ENCODE data around the gene EPN2.

EPN2 gene

DNA sequence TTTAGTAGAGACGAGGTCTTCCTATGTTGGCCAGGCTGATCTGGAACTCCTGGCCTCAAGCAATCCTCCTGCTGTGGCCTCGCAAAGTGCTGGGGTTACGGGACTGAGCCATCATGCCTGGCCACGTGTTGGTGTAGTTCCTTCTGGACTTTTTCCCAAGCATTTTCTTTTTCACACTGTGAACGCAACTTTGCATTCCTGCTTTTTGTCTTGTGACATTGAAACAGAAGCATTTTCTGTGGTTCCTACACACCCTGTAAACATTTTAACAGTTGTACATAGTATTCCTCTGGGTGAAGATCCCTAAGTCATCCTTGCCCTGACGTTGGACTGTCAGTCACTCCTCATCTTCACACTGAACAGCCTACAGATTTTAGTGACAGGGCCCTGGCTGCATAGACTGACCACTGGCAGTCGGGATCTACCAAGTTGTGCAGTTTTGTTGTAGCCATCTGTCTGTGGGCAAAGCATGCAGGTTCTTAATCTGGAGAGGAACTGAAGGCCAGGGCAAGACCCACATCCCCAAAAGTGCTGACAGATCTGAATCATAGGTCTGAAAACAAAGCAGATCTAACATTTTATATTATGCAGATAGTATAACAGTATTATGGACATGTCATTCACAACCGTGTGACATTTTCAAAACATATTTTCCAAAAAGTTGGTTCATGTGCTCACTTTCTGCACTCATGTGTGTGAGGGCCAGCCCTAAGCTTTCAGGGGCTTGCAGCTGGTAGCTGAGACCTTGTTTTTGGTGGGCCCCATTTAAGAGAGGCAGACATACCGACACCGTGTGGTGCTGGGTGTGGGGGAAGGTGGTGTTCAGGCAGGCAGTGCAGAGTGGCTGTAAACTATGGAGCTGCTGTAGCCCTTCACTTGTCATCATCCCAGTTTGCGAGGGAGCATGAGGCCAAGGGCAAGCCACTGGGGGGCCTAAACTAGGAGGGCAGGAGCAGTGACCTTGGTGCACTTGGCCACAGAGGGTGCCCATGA lies 59.9 kb downstream of the EPN2 start:
- DNase-seq, result no peak

DNA sequence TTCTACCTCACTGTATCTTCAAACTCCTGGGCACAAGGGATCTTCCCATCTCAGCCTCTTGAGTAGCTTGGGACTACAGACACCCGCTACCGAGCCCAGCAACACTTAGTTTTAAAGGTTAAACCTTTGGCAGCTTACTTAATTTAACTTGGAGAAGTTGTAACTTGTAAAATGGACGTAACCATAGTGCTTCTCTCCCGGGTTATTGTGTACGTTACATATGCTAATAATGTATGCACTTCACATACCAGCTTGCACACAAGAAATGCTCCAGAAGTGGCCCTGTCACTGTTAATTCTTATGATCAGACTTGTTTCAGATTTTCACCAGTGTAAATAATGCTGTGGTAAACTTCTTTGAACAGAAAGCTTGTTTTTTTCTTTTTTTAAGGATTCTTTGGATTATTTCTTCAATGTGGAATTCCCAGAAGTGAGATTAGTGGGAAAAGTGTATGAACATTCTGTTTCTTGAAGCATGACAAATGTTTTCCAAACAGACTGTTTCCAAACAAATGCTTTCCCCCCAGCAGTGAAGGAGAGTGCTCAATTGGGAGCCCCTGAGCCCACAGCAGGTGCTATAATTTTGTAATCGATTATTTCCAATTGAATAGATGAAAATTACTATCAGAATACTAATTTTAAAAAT lies 61.5 kb downstream of the EPN2 start:
- no peak for DNase-seq

DNA sequence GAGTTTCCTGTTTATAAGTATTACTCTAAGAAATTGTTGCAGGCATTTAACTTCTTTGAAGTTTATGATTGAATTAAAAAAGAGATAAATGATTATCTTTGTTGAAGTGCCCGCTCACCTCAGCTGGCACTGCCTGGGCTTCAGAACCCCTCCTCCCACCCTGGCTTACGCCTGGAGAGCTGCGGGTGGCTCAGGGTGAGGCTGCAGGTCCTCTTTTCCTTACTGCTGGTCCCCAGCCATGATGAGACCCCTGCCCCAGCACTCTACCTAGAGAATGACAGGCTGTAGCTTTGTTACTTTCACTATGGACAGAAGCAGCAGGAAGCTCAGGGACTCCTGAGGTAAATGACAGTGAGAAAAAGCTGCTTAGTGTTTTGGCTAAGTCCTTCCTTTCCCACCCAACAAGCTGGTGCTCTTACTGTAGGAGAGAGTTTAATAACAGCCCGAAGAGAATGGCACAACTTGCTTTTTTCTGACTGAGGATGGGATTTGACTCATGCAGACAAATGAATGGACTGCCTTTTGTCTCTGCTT lies 62.1 kb downstream of the EPN2 start:
- DNase-seq, result no peak

DNA sequence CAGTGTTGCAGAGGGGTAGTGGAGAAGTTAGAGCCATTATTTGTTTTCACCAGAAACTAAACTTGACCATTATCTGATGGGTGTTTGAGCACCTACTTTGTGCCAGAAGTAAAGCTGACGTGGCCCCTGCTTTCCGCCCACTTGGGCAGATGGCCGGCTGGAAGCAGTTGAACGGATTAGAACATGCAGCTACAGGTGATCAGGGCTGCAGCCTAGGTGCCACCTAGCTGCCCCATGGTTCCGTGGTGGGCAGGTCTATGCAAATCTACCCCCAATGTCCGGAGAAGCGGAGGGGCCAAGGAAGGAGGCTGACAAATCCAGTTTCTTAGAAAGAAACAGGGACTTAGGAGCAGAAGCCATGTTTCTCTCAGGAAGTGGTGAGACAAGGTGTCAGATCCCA lies 62.7 kb downstream of the EPN2 start:
- DNase-seq, result no peak

DNA sequence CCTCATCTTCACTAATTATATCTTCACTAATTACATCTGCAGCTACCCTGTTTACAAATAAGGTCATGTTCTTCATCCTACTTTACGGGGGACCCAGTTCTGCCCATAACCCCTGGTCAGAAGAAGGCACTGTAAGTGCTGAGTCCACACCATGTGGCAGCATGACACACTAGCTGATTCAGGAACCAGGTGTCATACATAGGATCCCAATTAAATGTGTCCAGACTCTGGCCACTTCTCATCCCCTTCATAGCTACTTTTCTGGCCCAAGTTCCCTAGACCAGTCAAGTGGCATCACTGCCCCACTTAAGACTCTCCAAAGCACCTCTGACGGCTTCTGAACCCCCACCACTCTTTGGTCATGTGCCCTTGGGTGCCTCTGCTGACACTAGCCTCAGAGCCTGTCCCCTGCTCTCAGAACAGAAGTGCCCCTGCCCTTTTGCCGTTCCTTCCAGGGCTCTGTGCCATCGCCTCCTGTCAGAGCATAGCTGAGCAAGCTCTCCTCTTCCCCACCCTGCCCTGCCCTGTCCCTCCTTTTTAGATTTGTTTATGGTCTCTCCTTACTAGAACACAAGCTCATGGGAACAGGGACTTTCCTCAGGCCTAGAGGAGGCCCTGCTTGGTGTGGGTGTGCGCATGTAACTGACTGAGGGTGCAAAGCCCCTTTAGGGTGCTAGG lies 64.2 kb downstream of the EPN2 start:
- no peak for DNase-seq

DNA sequence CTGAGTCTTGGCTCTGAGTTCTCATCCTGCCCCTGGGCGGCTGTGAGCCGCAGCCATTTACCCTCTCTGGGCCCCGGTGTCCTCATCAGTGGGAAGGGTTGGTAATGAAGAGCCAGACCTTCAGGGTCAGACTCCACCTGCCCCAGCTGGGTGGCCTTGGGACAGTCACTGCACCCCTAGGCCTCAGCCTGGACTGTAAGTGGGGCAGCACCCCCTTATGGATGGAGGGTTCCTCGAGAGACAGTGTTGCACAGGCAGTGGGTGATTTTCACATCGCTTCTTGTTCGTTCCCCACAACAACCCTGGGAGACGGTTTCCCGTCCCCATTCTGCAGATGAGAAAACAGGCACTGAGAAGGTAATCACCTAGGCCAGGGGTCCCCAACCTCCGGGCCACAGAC lies 64.8 kb downstream of the EPN2 start:
- DNase-seq, result no peak

DNA sequence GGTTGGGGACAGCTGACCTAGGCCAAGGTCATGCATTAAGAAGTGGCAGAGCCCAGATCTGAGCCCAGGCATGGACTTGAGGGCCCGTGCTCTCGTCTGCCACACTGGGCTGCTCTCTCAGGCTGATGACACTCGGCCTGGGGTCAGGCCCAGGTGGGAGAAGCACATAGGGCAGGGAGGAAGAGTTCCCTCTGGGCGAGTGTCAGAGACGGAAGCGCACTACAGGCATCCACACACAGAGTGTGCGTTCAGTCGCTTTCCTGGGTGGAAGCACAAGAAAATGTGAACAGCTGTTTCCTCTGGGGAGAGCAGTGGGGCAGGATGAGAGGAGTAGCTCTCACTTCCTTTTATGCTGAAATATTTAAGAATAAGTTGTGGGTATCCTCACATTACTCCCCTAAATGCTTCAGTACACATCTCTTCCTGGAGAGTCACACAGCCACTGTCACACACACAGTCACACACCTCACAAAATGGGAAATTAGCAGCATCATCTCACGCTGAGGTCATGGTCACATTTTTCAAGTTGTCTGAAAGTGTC lies 65.7 kb downstream of the EPN2 start:
- no peak for DNase-seq

DNA sequence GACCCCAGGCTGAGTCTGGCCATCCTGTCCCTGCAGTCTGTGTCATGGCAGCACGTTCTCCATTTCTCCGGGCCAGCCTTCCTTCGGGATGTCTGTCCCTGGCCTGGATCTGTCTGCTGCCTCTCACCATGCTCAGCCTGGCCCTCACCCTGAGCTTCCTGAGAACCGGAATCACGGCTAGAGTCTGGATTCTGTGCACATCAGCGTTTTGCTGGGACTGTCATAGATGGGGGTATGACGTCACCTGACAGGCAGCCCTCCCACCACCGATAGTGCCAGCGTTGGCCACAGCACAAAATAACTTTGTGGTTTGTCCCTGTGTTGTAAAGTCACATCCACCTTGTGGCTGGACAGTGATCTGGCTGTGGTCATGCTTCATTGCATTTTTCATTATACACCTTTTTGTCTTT lies 66.2 kb downstream of the EPN2 start:
- DNase-seq, result no peak

DNA sequence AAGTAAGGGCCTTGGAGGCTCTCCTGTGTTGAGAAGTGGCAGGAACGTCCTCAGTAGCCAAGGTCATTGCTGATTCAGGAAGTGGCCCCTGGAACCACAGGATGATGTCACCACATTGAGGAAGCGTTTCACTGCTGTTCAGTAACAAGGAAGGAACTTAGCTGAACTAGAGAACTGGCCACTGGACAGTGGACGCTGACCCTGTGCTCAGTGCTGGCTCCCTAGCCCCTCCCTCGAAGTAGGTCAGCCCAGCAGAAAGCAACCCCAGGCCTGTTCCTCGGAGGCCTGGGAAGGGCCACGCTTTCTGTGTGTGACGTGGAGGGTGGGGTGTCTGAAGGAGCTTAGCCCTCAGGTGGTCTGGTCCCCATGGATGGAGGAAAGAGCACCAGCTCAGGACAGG lies 67.0 kb downstream of the EPN2 start:
- DNase-seq, result no peak

DNA sequence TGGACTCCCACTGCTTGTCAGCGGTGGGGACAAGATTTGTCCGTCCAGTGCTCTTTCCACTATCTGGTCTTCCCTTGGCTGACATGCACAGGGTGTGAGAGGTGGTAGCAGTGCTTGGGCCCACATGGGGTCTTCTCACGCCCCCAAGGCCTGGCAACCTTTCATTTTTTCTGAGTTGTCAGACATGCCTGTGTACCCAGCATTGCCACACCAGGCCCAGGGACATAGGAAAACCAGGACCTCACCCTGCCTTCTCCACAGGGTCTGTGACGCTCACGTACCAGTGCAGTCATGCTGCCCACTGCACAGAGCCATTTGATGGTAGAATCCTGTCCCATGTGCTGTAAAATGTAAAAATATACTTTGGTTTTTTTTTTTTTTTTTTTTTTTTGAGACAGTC lies 67.6 kb downstream of the EPN2 start:
- no peak for DNase-seq

DNA sequence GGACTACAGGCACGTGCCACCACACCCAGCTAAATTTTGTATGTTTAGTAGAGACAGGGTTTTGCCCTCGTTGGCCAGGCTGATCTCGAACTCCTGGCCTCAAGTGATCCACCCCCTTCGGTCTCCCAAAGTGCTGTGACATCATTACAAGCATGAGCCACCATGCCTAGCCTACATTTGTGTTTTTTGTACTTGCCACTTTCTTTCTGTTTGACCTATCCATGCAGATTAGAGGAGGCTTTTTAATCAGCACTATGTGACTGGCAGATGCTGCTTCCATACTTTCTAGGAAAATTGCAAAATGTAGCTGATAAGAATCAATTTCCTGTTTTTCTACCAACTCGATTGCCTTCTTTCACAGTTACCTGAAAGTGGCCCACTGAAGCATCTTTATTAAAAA lies 68.1 kb downstream of the EPN2 start:
- no peak for DNase-seq

DNA sequence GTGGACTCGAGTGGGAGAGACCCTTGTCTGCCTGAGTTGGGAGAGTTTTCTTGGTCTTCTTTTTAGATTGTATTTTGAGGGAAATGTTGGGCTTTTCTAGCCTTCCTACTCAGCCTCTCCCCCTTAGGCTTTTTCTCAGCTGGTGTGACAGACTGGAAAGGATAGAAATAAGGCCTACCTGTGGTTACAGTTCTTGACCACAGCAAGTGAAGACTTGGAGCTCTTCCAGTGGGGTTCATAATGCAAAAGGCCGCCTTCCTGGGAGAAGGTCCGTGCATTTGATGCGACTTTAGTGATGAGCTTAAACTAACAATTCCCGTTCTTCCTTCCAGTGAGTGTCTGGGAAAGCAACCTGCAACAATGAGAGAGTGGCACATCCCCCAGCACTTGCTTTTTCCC lies 68.6 kb downstream of the EPN2 start:
- DNase-seq, result no peak

DNA sequence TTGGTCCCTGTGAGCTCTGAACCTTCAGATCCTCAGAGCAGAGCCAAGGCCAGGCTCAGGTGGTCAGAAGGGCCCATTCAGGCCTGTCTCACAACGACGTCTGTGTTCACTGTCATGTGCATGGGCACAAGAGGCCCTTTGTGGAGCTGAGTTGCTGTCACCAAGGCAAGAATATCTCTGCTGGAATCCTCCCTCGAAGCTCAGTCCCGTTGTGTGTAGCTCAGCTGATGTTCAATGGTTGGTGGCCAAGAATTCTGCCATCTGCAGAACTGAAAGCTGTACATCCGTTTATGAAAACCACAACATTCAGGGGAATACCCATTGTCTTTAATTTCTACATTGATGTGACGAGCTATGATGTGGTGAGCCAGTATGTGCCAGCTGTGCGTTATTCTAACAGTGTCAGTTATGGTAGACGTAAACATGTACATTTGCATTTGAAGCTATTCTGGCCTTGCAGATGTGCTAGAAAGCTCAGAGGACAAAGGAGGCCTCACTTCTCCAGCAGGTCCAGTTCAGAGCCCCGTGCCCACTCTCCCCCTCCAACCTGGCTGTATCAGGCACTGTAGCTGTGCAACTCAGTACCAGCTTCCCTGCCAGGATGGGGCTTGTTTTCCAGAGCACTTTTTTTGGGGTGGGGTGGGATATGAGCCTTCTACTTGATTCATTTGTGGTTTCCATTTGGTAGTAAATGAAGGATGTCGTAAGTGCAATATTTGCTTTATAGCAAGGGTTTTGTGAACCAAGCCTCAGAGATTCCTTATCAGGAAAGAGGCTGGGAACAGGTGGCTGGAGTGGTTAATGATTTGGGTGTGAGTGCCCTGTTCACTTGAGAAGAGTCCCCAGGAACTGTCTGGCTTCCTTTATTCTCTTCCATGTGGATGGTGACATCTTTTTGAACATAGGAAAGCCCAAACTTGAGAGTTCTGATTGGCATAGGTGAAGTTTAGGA lies 69.3 kb downstream of the EPN2 start:
- no peak for DNase-seq

DNA sequence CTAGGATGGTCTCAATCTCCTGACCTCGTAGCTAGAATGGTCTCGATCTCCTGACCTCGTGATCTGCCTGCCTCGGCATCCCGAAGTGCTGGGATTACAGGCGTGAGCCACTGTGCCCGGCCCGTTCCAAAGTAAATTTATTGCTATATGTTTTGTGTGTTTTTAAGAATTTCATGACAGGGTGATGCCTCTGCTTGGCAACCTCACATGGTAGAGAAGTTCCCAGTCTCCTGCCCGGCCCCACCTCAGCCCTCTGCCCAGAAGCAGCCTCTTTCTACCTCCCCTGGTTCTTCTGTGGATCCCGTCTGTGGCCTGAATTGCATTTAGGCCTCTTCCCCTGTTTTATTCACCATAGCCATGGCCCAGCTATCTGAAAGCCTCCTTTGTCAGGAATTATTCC lies 70.4 kb downstream of the EPN2 start:
- no peak for DNase-seq

DNA sequence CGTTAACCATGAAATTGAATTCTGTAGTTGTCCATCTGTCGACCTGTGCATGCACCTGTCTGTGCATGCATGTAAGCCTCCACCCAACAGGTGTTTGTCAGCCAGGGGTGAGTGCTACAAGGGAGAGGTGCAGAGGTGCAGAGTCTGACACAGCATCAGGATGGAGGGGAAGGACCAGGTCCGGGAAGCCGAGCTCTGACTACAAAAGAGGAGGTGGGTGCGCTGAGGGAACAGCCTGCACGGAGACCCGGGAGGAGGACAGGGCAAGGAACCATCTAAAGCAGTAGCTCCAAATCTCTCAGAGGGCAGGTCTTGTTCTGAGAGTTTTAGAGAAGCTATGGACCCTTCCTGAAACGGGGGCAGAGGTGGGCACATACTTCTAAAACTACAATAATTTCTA lies 71.2 kb downstream of the EPN2 start:
- no peak for DNase-seq

DNA sequence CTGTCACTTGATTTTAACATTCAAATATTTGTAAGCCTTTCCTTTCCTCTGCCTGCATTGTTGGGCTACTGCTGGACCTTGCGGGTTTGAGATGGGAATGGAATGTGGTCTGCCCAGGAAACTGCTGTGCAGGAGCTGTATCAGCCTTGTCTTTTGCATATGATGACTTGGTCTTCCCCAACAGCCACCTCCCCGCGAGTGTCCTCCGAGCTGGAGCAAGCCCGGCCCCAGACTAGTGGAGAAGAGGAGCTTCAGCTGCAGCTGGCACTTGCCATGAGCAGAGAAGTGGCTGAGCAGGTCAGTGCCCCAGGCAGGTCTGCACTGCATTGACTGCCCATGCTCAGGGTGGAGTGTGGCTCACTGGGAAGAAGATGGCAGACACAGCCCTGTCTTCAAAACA lies 72.5 kb downstream of the EPN2 start:
- no peak for DNase-seq

DNA sequence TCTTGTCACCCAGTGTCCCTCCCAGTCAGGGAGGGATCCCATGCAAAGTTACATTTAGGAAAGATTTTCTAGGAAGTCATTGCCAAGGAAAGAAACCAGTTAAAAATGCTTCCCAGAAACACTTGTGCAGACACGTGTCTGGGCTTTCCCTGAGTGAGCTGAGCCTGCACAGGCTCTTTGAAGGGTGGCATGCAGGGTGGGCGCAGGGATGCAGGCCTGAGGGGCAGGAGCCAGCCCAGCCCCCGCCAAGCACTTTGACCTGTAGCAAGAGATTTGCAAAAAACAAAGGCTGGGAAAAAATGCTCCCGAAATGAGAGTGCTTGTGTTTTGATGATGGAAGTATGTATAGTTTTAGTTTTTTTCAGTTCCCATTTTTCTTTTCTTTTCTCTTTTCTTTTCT lies 73.0 kb downstream of the EPN2 start:
- no peak for DNase-seq

DNA sequence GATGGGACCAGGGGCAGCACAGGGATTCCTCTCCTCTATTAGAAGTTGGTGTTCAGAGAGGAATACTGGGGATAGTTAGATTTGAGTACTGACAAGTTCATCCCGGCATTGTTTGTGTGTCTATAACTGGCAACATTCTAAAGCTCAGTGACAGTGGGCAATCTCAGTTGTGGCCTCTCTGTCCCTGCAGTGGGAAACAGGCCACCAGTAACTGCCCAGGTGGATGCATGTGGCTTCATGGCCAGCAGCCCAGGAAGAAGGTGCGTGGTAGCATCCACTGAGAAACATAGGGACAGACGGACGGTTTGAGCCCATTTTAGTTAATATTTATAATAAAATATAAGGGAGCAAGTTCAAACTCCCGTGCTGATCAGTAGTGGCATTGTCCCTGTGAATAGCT lies 73.8 kb downstream of the EPN2 start:
- DNase-seq, result no peak

DNA sequence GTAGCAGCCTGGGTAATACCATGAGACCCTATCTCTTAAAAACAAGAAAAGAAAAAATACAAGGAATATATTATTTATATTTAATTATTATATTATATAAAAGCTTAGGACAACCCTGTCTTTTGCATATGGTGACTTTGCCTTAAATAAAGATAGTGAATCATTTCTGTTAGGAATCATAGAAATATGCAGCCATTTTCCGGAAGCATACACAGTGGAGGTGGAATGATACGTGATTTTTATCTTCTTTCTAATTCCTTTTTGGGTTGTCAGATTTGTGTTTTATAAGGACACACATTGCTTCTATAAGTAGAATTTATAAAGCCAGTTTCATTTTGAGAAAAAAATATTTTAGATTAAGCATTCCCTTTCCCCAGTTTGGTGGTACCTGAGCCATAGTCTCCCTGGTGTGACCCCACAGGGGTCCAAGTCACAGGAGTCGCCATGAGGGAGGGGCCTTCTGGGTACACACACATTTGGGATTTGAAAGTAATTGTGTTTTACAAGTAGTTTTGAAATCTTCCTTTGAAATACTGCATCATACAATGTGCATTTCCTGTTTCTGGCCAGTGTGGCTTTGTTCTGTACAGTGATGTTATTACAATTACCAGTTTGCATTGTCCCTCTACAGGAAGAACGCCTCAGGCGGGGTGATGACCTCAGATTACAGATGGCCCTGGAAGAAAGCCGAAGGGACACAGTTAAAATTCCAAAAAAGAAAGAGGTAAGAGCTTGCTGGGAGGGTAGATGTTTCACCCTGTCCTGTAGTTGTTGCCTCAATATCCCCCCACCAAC lies 74.5 kb downstream of the EPN2 start:
- no peak for DNase-seq

DNA sequence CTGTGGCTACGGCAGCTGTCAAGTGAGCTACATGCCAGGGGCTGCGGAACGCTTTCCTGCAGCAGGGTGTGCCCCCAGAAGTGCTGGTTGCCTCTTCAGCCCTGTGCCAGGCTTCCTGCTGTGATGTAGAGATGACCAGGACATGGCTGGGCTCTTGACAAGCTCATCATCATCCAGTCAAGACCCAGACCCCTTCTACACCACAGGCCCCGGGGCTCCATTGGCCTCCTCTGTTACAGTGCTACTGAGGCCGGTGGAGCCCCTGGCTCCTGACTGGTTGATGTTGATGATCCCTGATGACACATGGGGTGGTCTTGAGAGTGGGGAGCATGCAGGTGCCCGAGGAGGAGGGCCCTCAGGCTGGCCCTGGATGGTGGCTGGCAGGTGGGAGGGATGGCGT lies 75.2 kb downstream of the EPN2 start:
- DNase-seq, result no peak

DNA sequence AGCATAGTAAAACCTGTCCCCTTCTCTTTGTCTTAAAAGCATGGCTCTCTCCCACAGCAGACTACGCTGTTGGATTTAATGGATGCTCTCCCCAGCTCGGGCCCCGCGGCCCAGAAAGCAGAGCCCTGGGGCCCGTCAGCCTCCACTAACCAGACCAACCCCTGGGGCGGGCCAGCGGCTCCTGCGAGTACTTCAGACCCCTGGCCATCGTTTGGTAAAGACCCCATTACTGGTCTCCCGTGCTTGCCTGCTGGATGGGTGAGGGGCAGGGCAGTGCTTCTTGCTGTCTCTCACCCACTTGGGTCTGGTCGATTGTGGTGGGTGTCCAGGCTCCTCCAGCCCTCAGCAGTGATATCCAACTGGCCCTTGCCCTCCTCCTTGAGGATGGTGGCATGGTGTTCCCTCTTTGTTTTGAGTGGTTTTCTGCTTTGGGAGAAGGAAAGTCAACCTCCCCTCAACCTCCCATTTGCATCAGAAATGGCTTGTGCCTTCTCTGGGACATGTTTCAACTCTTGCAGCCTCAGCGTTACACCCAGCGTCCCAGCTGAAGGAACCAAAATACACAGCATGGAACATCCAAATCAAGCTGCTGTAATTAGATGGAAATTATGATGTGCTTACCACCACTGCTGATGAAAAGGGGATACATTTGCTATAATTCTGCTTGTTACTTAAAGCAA lies 76.0 kb downstream of the EPN2 start:
- DNase-seq, result no peak

Data from activated CD8-positive, alpha-beta memory T cell treated with anti-CD3 and anti-CD28 coated beads for 24 hours (primary cell).